ENCODE measurements around the gene TEAD3. TPM values are rescaled to one million over a fixed set of nuclear protein-coding genes. Genes with fewer than 3 reads are reported as not detected.

The TEAD3 gene
- total and polyA plus RNA-seq, 2 experiments from 2014 or later, result 15.0 to 26.5 TPM

- H3K27me3 Mint-ChIP-seq (ENCODE audit: insufficient read depth, low read depth, poor library complexity), result peaks cover 43% of the 10 kb centered on the region
- H2AFZ ChIP-seq, result no peak overlapping the region
- no peak overlapping the region for H3K4me3 ChIP-seq
- no peak; the same call in 2 of the 3 replicates for ATAC-seq
- no peak for TF ChIP-seq REST (IDR thresholded peaks at IDR 0.05; ENCODE audit: unreplicated experiment)
- no peak for TF ChIP-seq ZNF114 (CRISPR knock-in tag; IDR thresholded peaks at IDR 0.05)
- H3K36me3 ChIP-seq (ENCODE audit: insufficient read depth), result peaks cover 17% of the 10 kb centered on the region
- peaks cover 35% of the 10 kb centered on the region for H3F3A ChIP-seq (replicated peaks; ENCODE audit: low read depth)
- H3K27ac Mint-ChIP-seq, result no peak overlapping the region; the same call in 1 of the 2 replicates
- H3K9me2 ChIP-seq (ENCODE audit: insufficient read depth), result no peaks in the 10 kb centered on the region
- no peak overlapping the region for H3K27ac ChIP-seq (ENCODE audit: low read depth)
- peak; percentile 23 for DNase-seq (ENCODE audit: low spot score)
- H3K27me3 ChIP-seq (ENCODE audit: insufficient read depth), result no peaks in the 10 kb centered on the region
- peaks cover 19% of the 10 kb centered on the region; the same call in 1 of the 2 replicates for H4K20me1 ChIP-seq (replicated peaks; ENCODE audit: insufficient read depth)
- no peaks in the 10 kb centered on the region; the same call in 1 of the 3 replicates for H3K9me3 Mint-ChIP-seq
- H3K4me1 ChIP-seq (ENCODE audit: insufficient read depth), result peaks cover 11% of the 10 kb centered on the region; the same call in 1 of the 2 replicates
- H3K36me3 Mint-ChIP-seq (ENCODE audit: low read depth), result peaks cover 59% of the 10 kb centered on the region
- peaks cover 30% of the 10 kb centered on the region for H3K4me1 Mint-ChIP-seq
- no peak overlapping the region for H3K4me3 Mint-ChIP-seq
- H3K4me2 ChIP-seq, result no peak overlapping the region
- H3K79me2 ChIP-seq (replicated peaks; ENCODE audit: insufficient read depth), result peaks cover 5% of the 10 kb centered on the region; the same call in 1 of the 2 replicates
Observed at GRCh38 chr6:35476004-35476403, 20.9 kb downstream of the TEAD3 start.

- H4K20me1 ChIP-seq (replicated peaks; ENCODE audit: insufficient read depth), result peaks cover 23% of the 10 kb centered on the region
- DNase-seq (ENCODE audit: low spot score), result no peak
- TF ChIP-seq REST (IDR thresholded peaks at IDR 0.05; ENCODE audit: unreplicated experiment) (no peak), ETS1 (IDR thresholded peaks at IDR 0.05) (no peak), CREB1 (CRISPR knock-in tag; IDR thresholded peaks at IDR 0.05; ENCODE audit: low read depth) (no peak), EZH2 (IDR thresholded peaks at IDR 0.05; ENCODE audit: low read depth, unreplicated experiment) (no peak), CTCF (conservative IDR thresholded peaks at IDR 0.05; ENCODE audit: low read depth in 2 of 2) (no peak), POLR2AphosphoS5 (IDR thresholded peaks at IDR 0.05; ENCODE audit: low read depth) (no peak), STAT1 (IDR thresholded peaks at IDR 0.05; ENCODE audit: unreplicated experiment) (no peak), ZNF114 (CRISPR knock-in tag; IDR thresholded peaks at IDR 0.05) (no peak), EZH2phosphoT487 (IDR thresholded peaks at IDR 0.05; ENCODE audit: unreplicated experiment) (no peak)
Observed at GRCh38 chr6:35475573-35475972, 21.3 kb downstream of the TEAD3 start.

More at GRCh38 chr6:35475573-35475972, 21.3 kb downstream of the TEAD3 start:
- Mint-ChIP-seq H3K9me3 (no peaks in the 10 kb centered on the region; the same call in 1 of the 3 replicates), H3K4me1 (peaks cover 35% of the 10 kb centered on the region), H3K27me3 (ENCODE audit: insufficient read depth, low read depth, poor library complexity) (peaks cover 47% of the 10 kb centered on the region), H3K4me3 (no peak overlapping the region), H3K27ac (no peak overlapping the region; the same call in none of the 2 replicates), H3K36me3 (ENCODE audit: low read depth) (peaks cover 64% of the 10 kb centered on the region)
- Histone ChIP-seq H3K36me3 (ENCODE audit: insufficient read depth) (peaks cover 22% of the 10 kb centered on the region), H3K4me2 (no peak overlapping the region), H3K4me3 (no peak overlapping the region), H3K27me3 (ENCODE audit: insufficient read depth) (no peaks in the 10 kb centered on the region), H3K4me1 (ENCODE audit: insufficient read depth) (peaks cover 14% of the 10 kb centered on the region), H3K9me2 (ENCODE audit: insufficient read depth) (no peaks in the 10 kb centered on the region), H3K79me2 (replicated peaks; ENCODE audit: insufficient read depth) (peaks cover 9% of the 10 kb centered on the region), H3F3A (replicated peaks; ENCODE audit: low read depth) (peaks cover 40% of the 10 kb centered on the region), H3K27ac (ENCODE audit: low read depth) (no peak overlapping the region), H2AFZ (no peak overlapping the region)
- ATAC-seq, result no peak

Data from GM23338 (cell line).